CD14-positive monocyte (primary cell): ENCODE measurements around the gene RAB1B. TPM values are rescaled to one million over a fixed set of nuclear protein-coding genes. Genes with fewer than 3 reads are reported as not detected.

Source experiments
- DNase-seq, 3 donors: peaks; one replicate each; pipeline ENCODE4 v3.0.0-alpha.2; 2011 to 2022
- H2AFZ ChIP-seq: 2 replicates; pipeline ENCODE4 v1.6.0; 2012; ENCODE audit warnings: mild to moderate bottlenecking, low read depth, low read length, inconsistent platforms; ENCODE audit not compliant: insufficient read depth, poor library complexity, severe bottlenecking
- H3K27ac ChIP-seq, 2 donors: 1 replicate in 1 of 2; 2 replicates in 1 of 2; pipeline ENCODE4 v1.5.1; 2012 to 2013; ENCODE audit warnings: low read length in 2 of 2, control low read depth in 1 of 2, inconsistent platforms in 1 of 2, low read depth in 1 of 2, mild to moderate bottlenecking in 1 of 2
- H3K27me3 ChIP-seq, 2 donors: one replicate each; pipeline versions ENCODE4 v1.6.0 to v1.6.1; 2011 to 2013; ENCODE audit warnings: low read length in 2 of 2; ENCODE audit not compliant: control insufficient read depth in 2 of 2, insufficient read depth in 2 of 2
- H3K36me3 ChIP-seq, 2 donors: replicated peaks in 1 of 2; 1 replicate in 1 of 2; 2 replicates in 1 of 2; pipeline versions ENCODE4 v1.5.1 to v1.6.1; 2012 to 2013; ENCODE audit warnings: low read length in 2 of 2, control low read depth in 1 of 2, inconsistent platforms in 1 of 2, mild to moderate bottlenecking in 1 of 2; ENCODE audit not compliant: insufficient read depth in 2 of 2, control insufficient read depth in 1 of 2
- H3K4me1 ChIP-seq, 2 donors: 1 replicate in 1 of 2; 2 replicates in 1 of 2; pipeline versions ENCODE4 v1.5.1 to v1.6.1; 2012 to 2013; ENCODE audit warnings: low read length in 2 of 2, control low read depth in 1 of 2, inconsistent platforms in 1 of 2, mild to moderate bottlenecking in 1 of 2, moderate library complexity in 1 of 2; ENCODE audit not compliant: insufficient read depth in 2 of 2, control insufficient read depth in 1 of 2
- H3K4me2 ChIP-seq: replicated peaks from 2 replicates; pipeline ENCODE3; 2012; ENCODE audit warnings: low read length, moderate library complexity, mild to moderate bottlenecking; ENCODE audit not compliant: poor library complexity, severe bottlenecking; ENCODE audit errors: extremely low read depth
- H3K4me3 ChIP-seq, 3 experiments: fragments of 200-600 bp in 1 of 3; sonication (generic) in 1 of 3; replicated peaks in 1 of 3; 1 replicate in 2 of 3; 2 replicates in 1 of 3; pipeline ENCODE4 v1.5.1; 2011 to 2013; ENCODE audit warnings: low read length in 3 of 3, mild to moderate bottlenecking in 3 of 3, control low read depth in 2 of 3, low read depth in 2 of 3, inconsistent platforms in 1 of 3, moderate library complexity in 1 of 3
- H3K79me2 ChIP-seq: 2 replicates; pipeline ENCODE4 v1.6.0; 2012; ENCODE audit warnings: mild to moderate bottlenecking, control low read depth, inconsistent platforms, low read length, moderate library complexity; ENCODE audit not compliant: insufficient read depth
- H3K9ac ChIP-seq: 2 replicates; pipeline ENCODE4 v1.6.0; 2017; ENCODE audit warnings: low read length, mild to moderate bottlenecking; ENCODE audit not compliant: insufficient read depth, poor library complexity, severe bottlenecking
- H3K9me3 ChIP-seq, 2 donors: replicated peaks in 1 of 2; 1 replicate in 1 of 2; 2 replicates in 1 of 2; pipeline versions ENCODE4 v1.5.1 to v1.6.1; 2012 to 2013; ENCODE audit warnings: low read length in 2 of 2, control low read depth in 1 of 2; ENCODE audit not compliant: control insufficient read depth in 1 of 2, insufficient read depth in 1 of 2
- H4K20me1 ChIP-seq: 2 replicates; pipeline ENCODE4 v1.6.0; 2012; ENCODE audit warnings: mild to moderate bottlenecking, low read length, control low read depth, moderate library complexity; ENCODE audit not compliant: insufficient read depth
- H3K27ac Mint-ChIP-seq, 7 donors: one replicate each; pipeline ENCODE4 v1.8.0; 2020; ENCODE audit warnings: mild to moderate bottlenecking in 7 of 7, mixed read lengths in 7 of 7, moderate library complexity in 6 of 7, inconsistent platforms in 2 of 7
- H3K27me3 Mint-ChIP-seq, 3 donors: one replicate each; pipeline ENCODE4 v1.8.0; 2021 to 2022; ENCODE audit warnings: low read depth in 3 of 3, mild to moderate bottlenecking in 3 of 3, mixed read lengths in 3 of 3, moderate library complexity in 3 of 3, inconsistent platforms in 1 of 3
- H3K36me3 Mint-ChIP-seq, 2 donors: one replicate each; pipeline ENCODE4 v1.8.0; 2020; ENCODE audit warnings: mixed read lengths in 2 of 2, inconsistent platforms in 1 of 2, mild to moderate bottlenecking in 1 of 2
- H3K4me1 Mint-ChIP-seq: one replicate; pipeline ENCODE4 v1.8.0; 2020; ENCODE audit warnings: mild to moderate bottlenecking, mixed read lengths
- H3K4me3 Mint-ChIP-seq, 2 donors: one replicate each; pipeline ENCODE4 v1.8.0; 2020; ENCODE audit warnings: mild to moderate bottlenecking in 2 of 2, mixed read lengths in 2 of 2, moderate library complexity in 1 of 2
- H3K9me3 Mint-ChIP-seq, 7 donors: one replicate each; pipeline ENCODE4 v1.8.0; 2020 to 2022; ENCODE audit warnings: mixed read lengths in 7 of 7, mild to moderate bottlenecking in 6 of 7, moderate library complexity in 6 of 7, inconsistent platforms in 2 of 7
- CTCF ChIP-seq: fragments of 200-600 bp; IDR thresholded peaks from one replicate; pipeline ENCODE4 v1.8.0; 2022; ENCODE audit warnings: antibody characterized with exemption, mild to moderate bottlenecking
- WGBS: methylation state at CpG from one replicate; pipeline ENCODE4 v1.1.5; 2013; ENCODE audit warnings: missing lambda C conversion rate; ENCODE audit not compliant: insufficient coverage; 5-methylcytosine and 5-hydroxymethylcytosine counted together
- intact Hi-C, 2 donors: fragments of 100-400 bp; cut with micrococcal nuclease; formaldehyde crosslinking; loops; one replicate each; pipeline versions ENCODE4 v1.15.0 to v1.15.1; 2023
- polyA plus RNA-seq, 3 donors: library from polyadenylated mRNA; depleted of rRNA in 1 of 3; unstranded in 2 of 3; stranded (reverse) in 1 of 3; fragments of 300-500 nt in 2 of 3; fragments of >200 nt in 1 of 3; fragmentation: Illumina TruSeq in 2 of 3; gene quantifications; 1 replicate in 2 of 3; 2 replicates in 1 of 3; pipeline ENCODE4 v1.2.3, GENCODE V29; 2012 to 2021

The RAB1B gene
- polyA plus RNA-seq, 3 donors = 17.9 to 90.5 (median 18.8) TPM

- no peak overlapping the region for H2AFZ ChIP-seq
- Mint-ChIP-seq H3K4me3 (no peak overlapping the region), H3K27me3 (no peaks in the 10 kb centered on the region), H3K36me3 (peaks cover 62 to 72% of the 10 kb centered on the region in 2 donors), H3K9me3 (no peaks in the 10 kb centered on the region), H3K27ac (no peak overlapping the region), H3K4me1 (peaks cover 1% of the 10 kb centered on the region)
- no peak overlapping the region for H3K4me3 ChIP-seq
- no peaks in the 10 kb centered on the region for H3K79me2 ChIP-seq
- no peak overlapping the region for H3K9ac ChIP-seq
- H3K36me3 ChIP-seq = peaks cover 44 to 80% of the 10 kb centered on the region in 2 donors
- intact Hi-C loops = no loop called here
- no peak overlapping the region for H3K4me2 ChIP-seq
- H3K9me3 ChIP-seq = no peaks in the 10 kb centered on the region
- H3K27me3 ChIP-seq = no peaks in the 10 kb centered on the region
- no peak for TF ChIP-seq CTCF
- no peak overlapping the region for H3K27ac ChIP-seq
- WGBS = 97% methylated on average over 3 of the region's 5 CpGs
- no peak for DNase-seq
- no peaks in the 10 kb centered on the region for H3K4me1 ChIP-seq
- peaks cover 6% of the 10 kb centered on the region for H4K20me1 ChIP-seq
Measured at GRCh38 chr11:66227700-66228099, 40.7 kb upstream of the RAB1B start.

- Histone ChIP-seq H2AFZ (no peak overlapping the region), H3K4me2 (no peak overlapping the region), H3K36me3 (peaks cover 52 to 88% of the 10 kb centered on the region in 2 donors), H3K4me3 (no peak overlapping the region), H3K4me1 (no peaks in the 10 kb centered on the region), H3K9me3 (no peaks in the 10 kb centered on the region), H3K27ac (no peak overlapping the region), H4K20me1 (peaks cover 1% of the 10 kb centered on the region), H3K79me2 (no peaks in the 10 kb centered on the region), H3K9ac (no peak overlapping the region), H3K27me3 (no peaks in the 10 kb centered on the region)
- intact Hi-C loops = no loop called here
- peak overlapping the region in 1 of 7 donors; percentile 26 for H3K27ac Mint-ChIP-seq
- no peak for TF ChIP-seq CTCF
- H3K36me3 Mint-ChIP-seq = peaks cover 69 to 80% of the 10 kb centered on the region in 2 donors
- no peaks in the 10 kb centered on the region for H3K27me3 Mint-ChIP-seq
- no peaks in the 10 kb centered on the region for H3K4me1 Mint-ChIP-seq
- H3K9me3 Mint-ChIP-seq = no peaks in the 10 kb centered on the region
- H3K4me3 Mint-ChIP-seq = no peak overlapping the region
- 100% methylated on average over 1 of the region's 6 CpGs for WGBS
- DNase-seq = no peak
Measured at GRCh38 chr11:66228521-66228920, 39.9 kb upstream of the RAB1B start.
